ENCODE results near the gene STARD3NL. TPM values are rescaled to one million over a fixed set of nuclear protein-coding genes. Genes with fewer than 3 reads are reported as not detected.

Gene STARD3NL
- total and polyA plus RNA-seq, 2 of the 4 experiments (the other 2 are of a cell fraction) = 51.6 to 69.7 TPM

GRCh38 chr7:38141187-38141586, 36.9 kb upstream of the STARD3NL start:
- Histone ChIP-seq H2AFZ (replicated peaks; ENCODE audit: low read length, poor library complexity) (no peak overlapping the region), H4K8ac (ENCODE audit: low read depth in 2 of 2, low read length in 2 of 2) (no peak overlapping the region), H4K20me1 (ENCODE audit: insufficient read depth, low read length) (no peaks in the 10 kb centered on the region), H4K91ac (ENCODE audit: insufficient read depth, low read depth, low read length) (no peak overlapping the region), H3K4ac (ENCODE audit: low read depth, low read length) (no peak overlapping the region), H3K27ac (ENCODE audit: insufficient read depth, low read length) (no peak overlapping the region), H3K4me2 (ENCODE audit: low read depth, low read length) (no peak overlapping the region), H3K4me3 (ENCODE audit: insufficient read depth, low read depth, low read length) (no peak overlapping the region), H3K14ac (replicated peaks; ENCODE audit: low read depth, low read length) (no peak overlapping the region), H3K18ac (ENCODE audit: low read depth, low read length) (no peak overlapping the region), H3K56ac (ENCODE audit: extremely low read depth, insufficient read depth, low read length) (no peak overlapping the region), H2BK5ac (ENCODE audit: low read depth, low read length, poor library complexity, severe bottlenecking) (no peak overlapping the region), H4K5ac (ENCODE audit: low read depth, low read length) (no peak overlapping the region), H2BK120ac (ENCODE audit: low read depth, low read length) (no peak overlapping the region), H3K9me1 (ENCODE audit: insufficient read depth, low read length) (no peaks in the 10 kb centered on the region), H3K23ac (ENCODE audit: low read depth, low read length) (no peak overlapping the region), H2BK20ac (ENCODE audit: low read depth, low read length) (no peak overlapping the region), H3K79me1 (ENCODE audit: low read depth in 1 of 2, low read length in 2 of 2) (no peaks in the 10 kb centered on the region), H3K27me3 (ENCODE audit: control insufficient read depth, insufficient read depth, low read length) (no peaks in the 10 kb centered on the region), H3K4me1 (ENCODE audit: control insufficient read depth, insufficient read depth, low read length) (no peaks in the 10 kb centered on the region), H3K9me3 (ENCODE audit: control insufficient read depth, insufficient read depth, low read length) (no peaks in the 10 kb centered on the region), H3K36me3 (ENCODE audit: control insufficient read depth, insufficient read depth, low read length) (no peaks in the 10 kb centered on the region), H2AK9ac (replicated peaks; ENCODE audit: low read depth, low read length, poor library complexity) (no peak overlapping the region), H2BK15ac (ENCODE audit: low read depth, low read length) (no peak overlapping the region), H3K9ac (ENCODE audit: low read depth, low read length) (no peak overlapping the region), H2AK5ac (ENCODE audit: low read depth, low read length) (no peak overlapping the region)
- ATAC-seq (ENCODE audit: low read depth) (no peak), DNase-seq (no peak)
- POLR2A ChIA-PET (ENCODE audit: unreplicated experiment) = no interaction called here
- WGBS, 2 experiments (ENCODE audit: extremely low coverage in 2 of 2, insufficient read length in 1 of 2) = no CpG with 5 or more reads among the region's 2 CpGs
- intact Hi-C loops (cut with micrococcal nuclease) (no loop called here), in situ Hi-C loops (cut with MboI; ENCODE audit: low sequenced_read_pairs) (no loop called here), dilution Hi-C loops (cut with HindIII; ENCODE audit: low sequenced_read_pairs, unreplicated experiment) (no loop called here)
- BruUV-seq (replicated peaks) = no TSS peak
- CTCF ChIA-PET = interaction anchor here (0.9 kb wide), 1 partner anchor 15 kb away, joined by 3 read pairs; no protein-coding TSS in a partner anchor
- TF ChIP-seq SMC3 (IDR thresholded peaks at IDR 0.05; ENCODE audit: low read depth, low read length) (no peak), ELK1 (IDR thresholded peaks at IDR 0.05; ENCODE audit: borderline replicate concordance, low read depth, low read length) (no peak), RFX5 (IDR thresholded peaks at IDR 0.05; ENCODE audit: low read depth, low read length) (no peak), USF2 (IDR thresholded peaks at IDR 0.05; ENCODE audit: low read depth, low read length) (no peak), MAZ (IDR thresholded peaks at IDR 0.05; ENCODE audit: borderline replicate concordance, low read depth, low read length) (no peak), CEBPB (IDR thresholded peaks at IDR 0.05; ENCODE audit: low read depth, low read length) (no peak), POLR2A (IDR thresholded peaks at IDR 0.05; ENCODE audit: low read depth, low read length) (no peak), CTCF (conservative IDR thresholded peaks at IDR 0.05; ENCODE audit: low read depth, low read length) (no peak), RCOR1 (IDR thresholded peaks at IDR 0.05; ENCODE audit: insufficient replicate concordance, low read length) (no peak), CHD1 (IDR thresholded peaks at IDR 0.05; ENCODE audit: low read depth, low read length) (no peak), MXI1 (IDR thresholded peaks at IDR 0.05; ENCODE audit: borderline replicate concordance, low read depth, low read length) (no peak), RAD21 (IDR thresholded peaks at IDR 0.05; ENCODE audit: low read length) (no peak), FOS (IDR thresholded peaks at IDR 0.05; ENCODE audit: low read depth, low read length) (no peak), BHLHE40 (IDR thresholded peaks at IDR 0.05; ENCODE audit: low read depth, low read length) (no peak), MAFK (IDR thresholded peaks at IDR 0.05; ENCODE audit: low read depth, low read length) (no peak), NFE2L2 (IDR thresholded peaks at IDR 0.05; ENCODE audit: low read depth, low read length) (no peak)

Measured in IMR-90 (cell line).